ENCODE results near the gene XPNPEP3.
"Not testable (repeated sequence)": the region's sequence is repeated elsewhere in the genome, so short reads cannot be mapped to it uniquely, and the experiment has no call there.

The XPNPEP3 gene

DNA sequence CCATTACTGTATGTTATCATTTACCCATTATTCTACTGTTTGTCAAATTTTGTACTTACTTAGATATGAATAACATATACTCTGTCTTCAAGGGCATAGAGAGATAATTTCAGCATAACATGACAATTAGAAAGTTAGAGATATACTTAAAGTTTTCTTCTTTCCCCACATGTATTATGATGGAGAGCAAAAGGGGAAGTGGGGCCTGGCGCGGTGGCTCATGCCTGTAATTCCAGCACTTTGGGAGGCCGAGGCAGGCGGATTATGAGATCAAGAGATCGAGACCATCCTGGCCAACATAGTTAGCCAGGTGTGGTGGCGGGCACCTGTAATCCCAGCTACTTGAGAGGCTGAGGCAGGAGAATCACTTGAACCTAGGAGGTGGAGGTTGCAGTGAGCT lies 56.0 kb downstream of the XPNPEP3 start:
- peaks cover 43 to 47% of the 10 kb centered on the region in 2 experiments for H3K36me3 ChIP-seq (ENCODE audit: control insufficient read depth in 2 of 2, insufficient read depth in 1 of 2, low read length in 2 of 2)
- H3K4me3 ChIP-seq (ENCODE audit: low read depth, low read length); H3K9me3 ChIP-seq (ENCODE audit: control insufficient read depth, insufficient read depth, low read depth, low read length); POLR2A ChIA-PET; H3K27ac ChIP-seq (ENCODE audit: extremely low read depth, low read depth, low read length); H3K4me1 ChIP-seq (ENCODE audit: control insufficient read depth, insufficient read depth, low read length): not testable (repeated sequence)
- CTCF ChIA-PET = interaction anchor here (1.3 kb wide), 1 partner anchor 10 kb away, joined by 5 read pairs; no protein-coding TSS in a partner anchor

DNA sequence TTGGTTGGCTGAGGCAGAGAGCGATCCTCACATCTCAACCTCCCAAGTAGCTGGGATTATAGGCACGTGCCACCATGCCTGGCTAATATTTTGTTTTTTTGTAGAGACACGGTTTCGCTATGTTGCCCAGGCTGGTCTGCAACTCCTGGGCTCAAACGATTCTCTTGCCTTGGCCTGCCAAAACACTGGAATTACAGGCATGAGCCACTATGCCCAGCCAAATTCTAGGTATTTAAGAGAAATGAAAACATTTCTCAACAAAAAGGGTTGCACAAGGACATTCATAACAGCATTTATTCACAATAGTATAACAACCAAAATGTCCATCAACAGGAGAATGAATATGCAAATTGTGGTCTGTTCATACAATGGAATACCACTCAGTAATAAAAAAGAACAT lies 62.5 kb downstream of the XPNPEP3 start:
- no peaks in the 10 kb centered on the region for H3K4me1 ChIP-seq (ENCODE audit: control insufficient read depth, insufficient read depth, low read length)
- H3K4me3 ChIP-seq (ENCODE audit: low read depth, low read length) = no peak overlapping the region
- H3K36me3 ChIP-seq (ENCODE audit: control insufficient read depth in 2 of 2, insufficient read depth in 1 of 2, low read length in 2 of 2) = peaks cover 49 to 54% of the 10 kb centered on the region in 2 experiments
- ChIA-PET POLR2A (interaction anchor here (0.6 to 1.5 kb wide), 2 partner anchors 102 to 1990 kb away, joined by 3 read pairs; no protein-coding TSS in a partner anchor), CTCF (interaction anchor here (0.6 to 1.2 kb wide), 4 partner anchors 15 to 318 kb away, joined by 3 to 4 read pairs (median 4); no protein-coding TSS in a partner anchor)
- no peaks in the 10 kb centered on the region for H3K9me3 ChIP-seq (ENCODE audit: control insufficient read depth, insufficient read depth, low read depth, low read length)
- TF ChIP-seq ZXDB (tag by site-specific recombination; IDR thresholded peaks at IDR 0.05) (no peak), ZNF302 (tag by site-specific recombination; IDR thresholded peaks at IDR 0.05; ENCODE audit: low read depth) (no peak), BCL11A (tag by site-specific recombination; IDR thresholded peaks at IDR 0.05; ENCODE audit: low read depth) (no peak), SP3 (tag by site-specific recombination; IDR thresholded peaks at IDR 0.05) (no peak), ZBTB17 (tag by site-specific recombination; IDR thresholded peaks at IDR 0.05) (no peak), ZNF140 (tag by site-specific recombination; IDR thresholded peaks at IDR 0.05) (no peak), MEIS1 (CRISPR knock-in tag; IDR thresholded peaks at IDR 0.05; ENCODE audit: borderline replicate concordance) (no peak), ZNF623 (tag by site-specific recombination; IDR thresholded peaks at IDR 0.05) (no peak), ZNF311 (tag by site-specific recombination; IDR thresholded peaks at IDR 0.05; ENCODE audit: borderline replicate concordance) (no peak)
- TF ChIP-seq, protein P1, sequence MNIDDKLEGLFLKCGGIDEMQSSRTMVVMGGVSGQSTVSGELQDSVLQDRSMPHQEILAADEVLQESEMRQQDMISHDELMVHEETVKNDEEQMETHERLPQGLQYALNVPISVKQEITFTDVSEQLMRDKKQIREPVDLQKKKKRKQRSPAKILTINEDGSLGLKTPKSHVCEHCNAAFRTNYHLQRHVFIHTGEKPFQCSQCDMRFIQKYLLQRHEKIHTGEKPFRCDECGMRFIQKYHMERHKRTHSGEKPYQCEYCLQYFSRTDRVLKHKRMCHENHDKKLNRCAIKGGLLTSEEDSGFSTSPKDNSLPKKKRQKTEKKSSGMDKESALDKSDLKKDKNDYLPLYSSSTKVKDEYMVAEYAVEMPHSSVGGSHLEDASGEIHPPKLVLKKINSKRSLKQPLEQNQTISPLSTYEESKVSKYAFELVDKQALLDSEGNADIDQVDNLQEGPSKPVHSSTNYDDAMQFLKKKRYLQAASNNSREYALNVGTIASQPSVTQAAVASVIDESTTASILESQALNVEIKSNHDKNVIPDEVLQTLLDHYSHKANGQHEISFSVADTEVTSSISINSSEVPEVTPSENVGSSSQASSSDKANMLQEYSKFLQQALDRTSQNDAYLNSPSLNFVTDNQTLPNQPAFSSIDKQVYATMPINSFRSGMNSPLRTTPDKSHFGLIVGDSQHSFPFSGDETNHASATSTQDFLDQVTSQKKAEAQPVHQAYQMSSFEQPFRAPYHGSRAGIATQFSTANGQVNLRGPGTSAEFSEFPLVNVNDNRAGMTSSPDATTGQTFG (tag by site-specific recombination; IDR thresholded peaks at IDR 0.05; ENCODE audit: borderline replicate concordance) = no peak
- TF ChIP-seq, protein P2, sequence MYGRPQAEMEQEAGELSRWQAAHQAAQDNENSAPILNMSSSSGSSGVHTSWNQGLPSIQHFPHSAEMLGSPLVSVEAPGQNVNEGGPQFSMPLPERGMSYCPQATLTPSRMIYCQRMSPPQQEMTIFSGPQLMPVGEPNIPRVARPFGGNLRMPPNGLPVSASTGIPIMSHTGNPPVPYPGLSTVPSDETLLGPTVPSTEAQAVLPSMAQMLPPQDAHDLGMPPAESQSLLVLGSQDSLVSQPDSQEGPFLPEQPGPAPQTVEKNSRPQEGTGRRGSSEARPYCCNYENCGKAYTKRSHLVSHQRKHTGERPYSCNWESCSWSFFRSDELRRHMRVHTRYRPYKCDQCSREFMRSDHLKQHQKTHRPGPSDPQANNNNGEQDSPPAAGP (tag by site-specific recombination; IDR thresholded peaks at IDR 0.05) = no peak
- no peak overlapping the region for H3K27ac ChIP-seq (ENCODE audit: extremely low read depth, low read depth, low read length)

DNA sequence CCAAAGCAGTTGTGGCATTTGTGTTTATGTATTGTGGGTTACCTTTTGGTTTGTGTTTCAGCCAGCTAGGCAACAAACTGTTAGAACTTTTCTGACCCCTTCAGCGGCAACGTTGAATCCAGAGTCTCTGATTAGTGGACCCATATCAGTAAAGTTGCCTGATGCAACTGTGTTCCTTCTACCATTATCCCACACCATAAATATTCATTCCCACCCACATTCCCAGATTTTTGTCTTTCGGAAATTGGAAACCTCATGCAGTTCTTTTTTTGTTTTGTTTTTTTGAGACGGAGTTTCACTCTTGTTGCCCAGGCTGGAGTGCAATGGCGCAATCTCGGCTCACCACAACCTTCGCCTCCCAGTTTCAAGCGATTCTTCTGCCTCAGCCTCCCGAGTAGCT lies 63.6 kb downstream of the XPNPEP3 start:
- Histone ChIP-seq H3K9me3 (ENCODE audit: control insufficient read depth, insufficient read depth, low read depth, low read length) (no peaks in the 10 kb centered on the region), H3K36me3 (ENCODE audit: control insufficient read depth in 2 of 2, insufficient read depth in 1 of 2, low read length in 2 of 2) (peaks cover 58 to 63% of the 10 kb centered on the region in 2 experiments), H3K4me3 (ENCODE audit: low read depth, low read length) (no peak overlapping the region), H3K27ac (ENCODE audit: extremely low read depth, low read depth, low read length) (no peak overlapping the region), H3K4me1 (ENCODE audit: control insufficient read depth, insufficient read depth, low read length) (no peaks in the 10 kb centered on the region)
- CTCF ChIA-PET = interaction anchor here (0.6 to 4.0 kb wide), 2 partner anchors 317 to 576 kb away, joined by 3 to 49 read pairs; no protein-coding TSS in a partner anchor
- POLR2A ChIA-PET = no interaction called here
- TF ChIP-seq, protein P3, sequence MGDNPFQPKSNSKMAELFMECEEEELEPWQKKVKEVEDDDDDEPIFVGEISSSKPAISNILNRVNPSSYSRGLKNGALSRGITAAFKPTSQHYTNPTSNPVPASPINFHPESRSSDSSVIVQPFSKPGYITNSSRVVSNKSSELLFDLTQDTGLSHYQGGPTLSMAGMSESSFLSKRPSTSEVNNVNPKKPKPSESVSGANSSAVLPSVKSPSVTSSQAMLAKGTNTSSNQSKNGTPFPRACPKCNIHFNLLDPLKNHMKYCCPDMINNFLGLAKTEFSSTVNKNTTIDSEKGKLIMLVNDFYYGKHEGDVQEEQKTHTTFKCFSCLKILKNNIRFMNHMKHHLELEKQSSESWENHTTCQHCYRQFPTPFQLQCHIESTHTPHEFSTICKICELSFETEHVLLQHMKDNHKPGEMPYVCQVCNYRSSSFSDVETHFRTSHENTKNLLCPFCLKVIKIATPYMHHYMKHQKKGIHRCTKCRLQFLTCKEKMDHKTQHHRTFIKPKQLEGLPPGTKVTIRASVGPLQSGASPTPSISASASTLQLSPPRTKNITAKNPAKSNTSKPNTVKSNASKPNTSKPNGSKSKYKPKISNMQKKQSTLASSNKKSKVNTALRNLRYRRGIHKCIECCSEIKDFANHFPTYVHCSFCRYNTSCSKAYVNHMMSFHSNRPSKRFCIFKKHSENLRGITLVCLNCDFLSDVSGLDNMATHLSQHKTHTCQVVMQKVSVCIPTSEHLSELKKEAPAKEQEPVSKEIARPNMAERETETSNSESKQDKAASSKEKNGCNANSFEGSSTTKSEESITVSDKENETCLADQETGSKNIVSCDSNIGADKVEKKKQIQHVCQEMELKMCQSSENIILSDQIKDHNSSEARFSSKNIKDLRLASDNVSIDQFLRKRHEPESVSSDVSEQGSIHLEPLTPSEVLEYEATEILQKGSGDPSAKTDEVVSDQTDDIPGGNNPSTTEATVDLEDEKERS (tag by site-specific recombination; IDR thresholded peaks at IDR 0.05) = no peak
- TF ChIP-seq MYNN (tag by site-specific recombination; IDR thresholded peaks at IDR 0.05; ENCODE audit: borderline replicate concordance) (no peak), GLIS2 (tag by site-specific recombination; IDR thresholded peaks at IDR 0.05) (no peak), YY1 (tag by site-specific recombination; IDR thresholded peaks at IDR 0.05) (no peak), ZNF549 (tag by site-specific recombination; IDR thresholded peaks at IDR 0.05) (no peak), SCRT2 (tag by site-specific recombination; IDR thresholded peaks at IDR 0.05) (no peak), SETDB1 (IDR thresholded peaks at IDR 0.05; ENCODE audit: insufficient read length, low read length) (no peak), ZNF837 (tag by site-specific recombination; IDR thresholded peaks at IDR 0.05) (no peak), ZNF623 (tag by site-specific recombination; IDR thresholded peaks at IDR 0.05) (no peak), HOXA7 (CRISPR knock-in tag; IDR thresholded peaks at IDR 0.05; ENCODE audit: borderline replicate concordance) (no peak), GLI2 (tag by site-specific recombination; IDR thresholded peaks at IDR 0.05; ENCODE audit: borderline replicate concordance, low read depth) (no peak)
- TF ChIP-seq, protein P4, sequence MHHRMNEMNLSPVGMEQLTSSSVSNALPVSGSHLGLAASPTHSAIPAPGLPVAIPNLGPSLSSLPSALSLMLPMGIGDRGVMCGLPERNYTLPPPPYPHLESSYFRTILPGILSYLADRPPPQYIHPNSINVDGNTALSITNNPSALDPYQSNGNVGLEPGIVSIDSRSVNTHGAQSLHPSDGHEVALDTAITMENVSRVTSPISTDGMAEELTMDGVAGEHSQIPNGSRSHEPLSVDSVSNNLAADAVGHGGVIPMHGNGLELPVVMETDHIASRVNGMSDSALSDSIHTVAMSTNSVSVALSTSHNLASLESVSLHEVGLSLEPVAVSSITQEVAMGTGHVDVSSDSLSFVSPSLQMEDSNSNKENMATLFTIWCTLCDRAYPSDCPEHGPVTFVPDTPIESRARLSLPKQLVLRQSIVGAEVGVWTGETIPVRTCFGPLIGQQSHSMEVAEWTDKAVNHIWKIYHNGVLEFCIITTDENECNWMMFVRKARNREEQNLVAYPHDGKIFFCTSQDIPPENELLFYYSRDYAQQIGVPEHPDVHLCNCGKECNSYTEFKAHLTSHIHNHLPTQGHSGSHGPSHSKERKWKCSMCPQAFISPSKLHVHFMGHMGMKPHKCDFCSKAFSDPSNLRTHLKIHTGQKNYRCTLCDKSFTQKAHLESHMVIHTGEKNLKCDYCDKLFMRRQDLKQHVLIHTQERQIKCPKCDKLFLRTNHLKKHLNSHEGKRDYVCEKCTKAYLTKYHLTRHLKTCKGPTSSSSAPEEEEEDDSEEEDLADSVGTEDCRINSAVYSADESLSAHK (tag by site-specific recombination; IDR thresholded peaks at IDR 0.05) = no peak
